B cell (primary cell): ENCODE measurements around the gene SRRD. TPM values are rescaled to one million over a fixed set of nuclear protein-coding genes. Genes with fewer than 3 reads are reported as not detected.
A peak's percentile ranks its signal among the peaks of the same experiment; 100 is the strongest.

ENCODE experiments used
- ATAC-seq: fragments of 200-7000 bp; cut with Tn5 transposase; one replicate; pipeline ENCODE4 v1.10.0; 2021; ENCODE audit warnings: low read depth, mild to moderate bottlenecking, moderate number of reproducible peaks, moderate library complexity
- CTCF ChIA-PET: fragments of 350-600 bp; sonication (Branson Sonifier 250); formaldehyde crosslinking; loops from one replicate; lab custom pipeline; 2021; ENCODE audit warnings: antibody characterized with exemption, inconsistent platforms; lab: Charles Lee
- POLR2A ChIA-PET: fragments of 350-600 bp; sonication (Branson Sonifier 250); formaldehyde crosslinking; loops from one replicate; lab custom pipeline; 2021; ENCODE audit warnings: antibody characterized with exemption; lab: Charles Lee
- DNase-seq: peaks from one replicate; pipeline ENCODE4 v3.0.0; 2013
- H2AFZ ChIP-seq: 2 replicates; pipeline ENCODE4 v1.6.1; 2012; ENCODE audit warnings: mild to moderate bottlenecking, low read depth, low read length; ENCODE audit not compliant: insufficient read depth, poor library complexity, severe bottlenecking
- H3K27ac ChIP-seq, 2 donors: 1 replicate in 1 of 2; 2 replicates in 1 of 2; pipeline ENCODE4 v1.5.1; 2012 to 2013; ENCODE audit warnings: low read length in 2 of 2, mild to moderate bottlenecking in 2 of 2, moderate library complexity in 1 of 2
- H3K27me3 ChIP-seq, 4 experiments: fragments of 200-600 bp in 1 of 4; sonication (generic) in 1 of 4; replicated peaks in 1 of 4; 1 replicate in 2 of 4; 2 replicates in 2 of 4; pipeline versions ENCODE4 v1.6.1 to v1.7.0; 2013 to 2016; ENCODE audit warnings: low read length in 3 of 4, mild to moderate bottlenecking in 2 of 4, mixed read lengths in 1 of 4, moderate library complexity in 1 of 4; ENCODE audit not compliant: insufficient read depth in 4 of 4, control insufficient read depth in 3 of 4; ENCODE audit errors: control extremely low read depth in 1 of 4
- H3K36me3 ChIP-seq, 2 experiments: replicated peaks in 1 of 2; 1 replicate in 1 of 2; 2 replicates in 1 of 2; pipeline versions ENCODE4 v1.6.1 to v1.7.1; 2013; ENCODE audit warnings: low read length in 1 of 2; ENCODE audit not compliant: insufficient read depth in 2 of 2, control insufficient read depth in 1 of 2; ENCODE audit errors: control extremely low read depth in 1 of 2, extremely low read depth in 1 of 2
- H3K4me1 ChIP-seq, 2 donors: fragments of 200-600 bp in 1 of 2; sonication (generic) in 1 of 2; 1 replicate in 1 of 2; 2 replicates in 1 of 2; pipeline versions ENCODE4 v1.5.1 to v1.6.1; 2013 to 2017; ENCODE audit warnings: low read length in 2 of 2; ENCODE audit not compliant: control insufficient read depth in 2 of 2, insufficient read depth in 2 of 2
- H3K4me2 ChIP-seq: replicated peaks from 2 replicates; pipeline ENCODE3; 2012; ENCODE audit warnings: mild to moderate bottlenecking, low read depth, low read length; ENCODE audit not compliant: poor library complexity, severe bottlenecking
- H3K4me3 ChIP-seq, 5 experiments: fragments of 200-600 bp in 1 of 5; sonication (generic) in 1 of 5; 1 replicate in 3 of 5; 2 replicates in 2 of 5; pipeline versions ENCODE4 v1.5.1 to v1.7.0; 2011 to 2016; ENCODE audit warnings: low read length in 4 of 5, mild to moderate bottlenecking in 4 of 5, low read depth in 2 of 5, control low read depth in 1 of 5, moderate library complexity in 1 of 5; ENCODE audit not compliant: insufficient read depth in 1 of 5; ENCODE audit errors: control extremely low read depth in 1 of 5, extremely low read depth in 1 of 5
- H3K79me2 ChIP-seq: fragments of 200-600 bp; sonication (generic); one replicate; pipeline ENCODE4 v1.6.0; 2016; ENCODE audit warnings: low read length; ENCODE audit not compliant: control insufficient read depth, insufficient read depth
- H3K9ac ChIP-seq: fragments of 200-600 bp; sonication (generic); 2 replicates; pipeline ENCODE4 v1.6.1; 2017; ENCODE audit warnings: mild to moderate bottlenecking, low read length, moderate library complexity
- H3K9me3 ChIP-seq, 3 donors: one replicate each; pipeline versions ENCODE4 v1.6.1 to v1.7.1; 2013; ENCODE audit warnings: low read length in 2 of 3; ENCODE audit not compliant: control insufficient read depth in 2 of 3, insufficient read depth in 1 of 3; ENCODE audit errors: control extremely low read depth in 1 of 3
- H4K20me1 ChIP-seq: 2 replicates; pipeline ENCODE4 v1.6.0; 2012; ENCODE audit warnings: mild to moderate bottlenecking, low read length; ENCODE audit not compliant: insufficient read depth, control insufficient read depth, poor library complexity, severe bottlenecking
- H3K27ac Mint-ChIP-seq: one replicate; pipeline ENCODE4 v1.8.0; 2021; ENCODE audit warnings: mixed read lengths
- H3K27me3 Mint-ChIP-seq: one replicate; pipeline ENCODE4 v1.8.0; 2021; ENCODE audit warnings: mixed read lengths
- H3K4me1 Mint-ChIP-seq: one replicate; pipeline ENCODE4 v1.8.0; 2021; ENCODE audit warnings: mixed read lengths
- H3K4me3 Mint-ChIP-seq: one replicate; pipeline ENCODE4 v1.8.0; 2021; ENCODE audit warnings: mixed read lengths
- H3K9me3 Mint-ChIP-seq: one replicate; pipeline ENCODE4 v1.8.0; 2022; ENCODE audit warnings: mixed read lengths; ENCODE audit not compliant: insufficient read depth
- CTCF ChIP-seq: fragments of 200-600 bp; IDR thresholded peaks from one replicate; pipeline ENCODE4 v1.8.0; 2022; ENCODE audit warnings: antibody characterized with exemption, mild to moderate bottlenecking
- EZH2 ChIP-seq: IDR thresholded peaks from 2 replicates; pipeline ENCODE4 v1.6.1; 2012; ENCODE audit warnings: borderline replicate concordance, low read depth, mild to moderate bottlenecking, moderate library complexity, low read length; ENCODE audit not compliant: insufficient read depth, poor library complexity, severe bottlenecking
- WGBS: methylation state at CpG from one replicate; pipeline ENCODE4 v1.1.5; 2013; ENCODE audit warnings: missing lambda C conversion rate; ENCODE audit not compliant: insufficient coverage; 5-methylcytosine and 5-hydroxymethylcytosine counted together
- intact Hi-C: fragments of 100-400 bp; cut with micrococcal nuclease; formaldehyde crosslinking; loops from one replicate; pipeline ENCODE4 v1.10.0; 2022
- polyA plus RNA-seq: library from polyadenylated mRNA; depleted of rRNA; stranded (reverse); fragments of >200 nt; gene quantifications from 2 replicates; pipeline ENCODE4 v1.2.3, GENCODE V29; 2012
- total RNA-seq, 2 donors: library from RNA; stranded (reverse); fragments of 120-200 nt in 1 of 2; gene quantifications; 1 replicate in 1 of 2; 2 replicates in 1 of 2; pipeline versions ENCODE4 v1.2.3 to v1.2.4, GENCODE V29; 2013 to 2022

SRRD gene
- total and polyA plus RNA-seq, 2 donors (not counting 1 experiment from before 2014, with no cell fraction given): 7.8 to 19.2 TPM

DNA sequence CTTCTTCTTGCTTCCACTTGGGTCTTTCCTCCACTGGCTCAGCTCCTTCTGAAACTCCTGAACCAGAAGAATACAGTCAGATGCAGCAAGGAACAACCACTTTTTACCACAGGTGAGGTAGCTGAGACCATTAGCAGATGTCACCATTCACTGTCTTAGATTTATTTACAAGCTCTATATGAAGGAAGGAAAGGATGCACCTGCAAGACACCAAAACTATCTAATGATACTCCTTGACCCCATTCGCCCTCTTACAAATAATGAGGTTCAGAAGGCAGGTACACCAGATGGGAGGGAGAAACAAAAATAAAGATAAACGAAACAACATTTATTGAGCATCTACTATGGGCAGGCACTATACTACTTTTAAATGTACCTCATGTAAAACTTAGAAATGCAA, 18.3 kb downstream of the SRRD start:
- Histone ChIP-seq H3K36me3 (peaks cover 6 to 81% of the 10 kb centered on the region in 2 experiments), H4K20me1 (peaks cover 3% of the 10 kb centered on the region), H3K4me3 (no peak overlapping the region), H2AFZ (no peak overlapping the region), H3K4me2 (no peak overlapping the region), H3K9ac (no peak overlapping the region), H3K27me3 (no peaks in the 10 kb centered on the region), H3K9me3 (no peaks in the 10 kb centered on the region), H3K4me1 (peaks cover 13 to 14% of the 10 kb centered on the region in 2 donors), H3K27ac (no peak overlapping the region), H3K79me2 (peaks cover 20% of the 10 kb centered on the region)
- ChIA-PET POLR2A (no interaction called here), CTCF (interaction anchor here (0.6 to 4.2 kb wide), 9 partner anchors 10 to 164 kb away, joined by 3 to 21 read pairs (median 6); partner anchors contain the start of genes HPS4, SRRD and TFIP11)
- Mint-ChIP-seq H3K9me3 (no peaks in the 10 kb centered on the region), H3K4me3 (no peak overlapping the region), H3K4me1 (peaks cover 17% of the 10 kb centered on the region), H3K27ac (no peak overlapping the region), H3K27me3 (no peaks in the 10 kb centered on the region)
- no peak for TF ChIP-seq EZH2
- TF ChIP-seq CTCF: no peak
- no peak for DNase-seq
- intact Hi-C loops: no loop called here
- no peak for ATAC-seq
- no CpG with 5 or more reads among the region's 2 CpGs for WGBS

- H3K4me1 ChIP-seq: peaks cover 13 to 14% of the 10 kb centered on the region in 2 donors
- peak overlapping the region; percentile 42 for H3K27ac Mint-ChIP-seq
- peak; percentile 71 for TF ChIP-seq CTCF
- no peak for TF ChIP-seq EZH2
- H3K27me3 Mint-ChIP-seq: no peaks in the 10 kb centered on the region
- ATAC-seq: peak; percentile 81
- H3K36me3 ChIP-seq: peaks cover 6 to 82% of the 10 kb centered on the region in 2 experiments
- H3K4me3 Mint-ChIP-seq: no peak overlapping the region
- peak overlapping the region; percentile 41 for H3K4me2 ChIP-seq
- no peaks in the 10 kb centered on the region for H3K9me3 ChIP-seq
- peak overlapping the region; percentile 12 for H2AFZ ChIP-seq
- H3K4me3 ChIP-seq: no peak overlapping the region
- intact Hi-C loops: no loop called here
- H3K9ac ChIP-seq: no peak overlapping the region
- CTCF ChIA-PET: interaction anchor here (0.7 to 4.2 kb wide), 19 partner anchors 9 to 163 kb away, joined by 3 to 21 read pairs (median 3); partner anchors contain the start of genes HPS4, SRRD and TFIP11
- H3K9me3 Mint-ChIP-seq: no peaks in the 10 kb centered on the region
- peaks cover 17% of the 10 kb centered on the region for H3K4me1 Mint-ChIP-seq
- 4% methylated on average over 3 of the region's 3 CpGs for WGBS
- H4K20me1 ChIP-seq: no peaks in the 10 kb centered on the region
- H3K27ac ChIP-seq: peak overlapping the region in 1 of 2 donors; percentile 67
- peak; percentile 80 for DNase-seq
- H3K27me3 ChIP-seq: no peaks in the 10 kb centered on the region
- POLR2A ChIA-PET: interaction anchor here (0.5 kb wide), 1 partner anchor 165 kb away, joined by 3 read pairs; no protein-coding TSS in a partner anchor
- H3K79me2 ChIP-seq: peaks cover 24% of the 10 kb centered on the region
Measured at GRCh38 chr22:26502688-26503561, 19.2 kb downstream of the SRRD start.
